NCI-H2081 (cell line): ENCODE measurements around the gene ANKRD35.

Source experiments
- DNase-seq, 2 experiments: peaks; one replicate each; lab custom pipeline; 2025; lab: John Stamatoyannopoulos, UW

The ANKRD35 gene

GRCh38 chr1:145897969-145898368 is 12.3 kb upstream of the ANKRD35 start:
- no peak for DNase-seq

GRCh38 chr1:145895471-145895870 is 9.8 kb upstream of the ANKRD35 start:
- no peak for DNase-seq

GRCh38 chr1:145893306-145894055 is 7.8 kb upstream of the ANKRD35 start:
- DNase-seq: no peak

- DNase-seq: no peak
Observed at GRCh38 chr1:145892486-145893087, 6.9 kb upstream of the ANKRD35 start.

- DNase-seq: peak; percentile 99
Observed at GRCh38 chr1:145891587-145892485, 6.2 kb upstream of the ANKRD35 start.

GRCh38 chr1:145891143-145891542 is 5.5 kb upstream of the ANKRD35 start:
- peak; percentile 21 to 83 for DNase-seq

- peak; percentile 18 to 79 for DNase-seq
Observed at GRCh38 chr1:145889722-145890121, 4.1 kb upstream of the ANKRD35 start.

- DNase-seq: no peak
Observed at GRCh38 chr1:145887631-145888030, 2.0 kb upstream of the ANKRD35 start.

- DNase-seq: no peak
Observed at GRCh38 chr1:145886816-145887215, 1.1 kb upstream of the ANKRD35 start.

GRCh38 chr1:145886390-145886789 is 724 bp upstream of the ANKRD35 start:
- DNase-seq: no peak

- DNase-seq: no peak
Observed at GRCh38 chr1:145884675-145885074, 991 bp downstream of the ANKRD35 start.

GRCh38 chr1:145879775-145880174 is 5.9 kb downstream of the ANKRD35 start:
- peak; percentile 99 to 100 for DNase-seq

GRCh38 chr1:145878724-145879123 is 6.9 kb downstream of the ANKRD35 start:
- no peak for DNase-seq

GRCh38 chr1:145877923-145878486 is 7.7 kb downstream of the ANKRD35 start:
- DNase-seq: no peak

- DNase-seq: no peak
Observed at GRCh38 chr1:145874646-145875045, 11.0 kb downstream of the ANKRD35 start.

- no peak for DNase-seq
Observed at GRCh38 chr1:145871994-145872924, 13.4 kb downstream of the ANKRD35 start.

GRCh38 chr1:145868232-145868631 is 17.4 kb downstream of the ANKRD35 start:
- no peak for DNase-seq

GRCh38 chr1:145863282-145864018 is 22.2 kb downstream of the ANKRD35 start:
- DNase-seq: no peak

- DNase-seq: peak; percentile 81 to 91
Observed at GRCh38 chr1:145859491-145860023, 26.1 kb downstream of the ANKRD35 start.

- DNase-seq: peak; percentile 94 to 95
Observed at GRCh38 chr1:145858901-145859490, 26.7 kb downstream of the ANKRD35 start, which contains the start of gene PIAS3. TSS of gene PIAS3 (minus strand) at chr1:145859081. CDS start at chr1:145858990, 91 bp downstream.
